Limb (tissue), 2 donors: ENCODE measurements around the gene BLM.

ENCODE experiments used
- DNase-seq, 2 donors: peaks; one replicate each; pipeline ENCODE4 v3.0.0-alpha.2; 2016; ENCODE audit errors: extremely low spot score in 2 of 2

Gene BLM

DNA sequence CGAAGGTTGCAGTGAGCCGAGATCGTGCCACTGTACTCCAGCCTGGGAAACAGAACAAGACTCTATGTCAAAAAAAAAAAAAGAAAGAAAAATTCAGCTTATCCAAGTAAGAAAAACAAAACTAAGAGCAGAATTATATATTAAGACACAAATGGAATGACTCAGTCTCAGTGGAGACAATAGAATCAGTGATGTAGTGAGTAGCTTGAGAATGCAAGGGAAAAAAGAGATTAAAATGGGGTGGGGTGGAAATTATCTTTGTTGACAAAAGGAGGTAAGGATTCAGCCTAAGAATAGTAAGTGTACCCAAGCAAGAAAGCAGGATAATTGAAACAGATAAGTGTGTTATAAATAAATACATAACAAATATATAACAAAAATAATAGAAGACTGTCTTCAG lies 70.7 kb downstream of the BLM start:
- no peak for DNase-seq

DNA sequence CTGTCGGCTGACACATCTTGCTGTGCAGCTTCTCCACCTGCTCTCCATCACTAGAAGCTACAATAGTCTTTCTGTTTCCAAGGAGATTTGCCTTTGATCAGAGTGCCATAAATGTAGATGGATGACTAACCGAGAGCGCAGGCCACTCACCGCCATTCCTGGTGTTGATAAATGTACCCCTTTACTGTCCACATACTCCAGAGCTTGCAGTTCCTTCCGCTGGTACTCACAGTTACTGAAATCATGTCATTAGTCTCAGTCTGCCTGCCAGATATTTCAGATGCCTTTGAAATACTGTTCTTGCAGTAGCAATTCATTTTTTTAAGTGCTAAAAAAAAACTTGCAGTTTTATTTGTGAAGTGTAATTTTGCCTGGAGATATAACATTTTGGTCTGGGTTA lies 72.3 kb downstream of the BLM start:
- no peak for DNase-seq

DNA sequence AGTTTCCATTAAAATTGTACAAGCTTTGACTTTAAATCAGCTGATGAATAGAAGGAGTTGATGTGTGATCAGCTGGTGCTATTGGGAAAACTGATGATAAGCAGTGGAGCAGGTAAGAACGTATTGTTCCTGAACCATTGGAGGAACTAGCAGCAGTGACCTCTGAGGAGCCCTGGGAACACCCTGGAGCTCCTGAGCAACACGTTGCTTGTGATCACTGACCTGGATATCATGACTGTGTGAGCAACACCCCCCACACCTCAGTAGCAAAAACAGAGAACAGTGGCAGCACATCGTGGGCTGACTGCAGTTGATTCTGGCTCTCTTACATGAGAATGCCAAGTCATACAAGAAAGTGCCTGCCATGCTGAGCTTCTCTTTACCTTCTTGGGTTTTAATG lies 72.9 kb downstream of the BLM start:
- DNase-seq = no peak

DNA sequence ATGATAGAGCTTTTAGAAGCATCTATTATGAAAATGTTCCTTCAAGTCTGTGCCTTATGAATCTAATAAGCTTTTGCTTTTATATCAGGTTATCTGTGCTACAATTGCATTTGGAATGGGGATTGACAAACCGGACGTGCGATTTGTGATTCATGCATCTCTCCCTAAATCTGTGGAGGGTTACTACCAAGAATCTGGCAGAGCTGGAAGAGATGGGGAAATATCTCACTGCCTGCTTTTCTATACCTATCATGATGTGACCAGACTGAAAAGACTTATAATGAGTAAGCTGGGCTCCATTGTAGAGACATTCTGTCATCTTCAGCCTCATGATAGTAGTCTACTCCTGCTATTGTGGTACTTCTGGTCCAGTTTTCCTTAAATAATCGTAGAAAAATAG lies 73.4 kb downstream of the BLM start:
- DNase-seq = no peak

DNA sequence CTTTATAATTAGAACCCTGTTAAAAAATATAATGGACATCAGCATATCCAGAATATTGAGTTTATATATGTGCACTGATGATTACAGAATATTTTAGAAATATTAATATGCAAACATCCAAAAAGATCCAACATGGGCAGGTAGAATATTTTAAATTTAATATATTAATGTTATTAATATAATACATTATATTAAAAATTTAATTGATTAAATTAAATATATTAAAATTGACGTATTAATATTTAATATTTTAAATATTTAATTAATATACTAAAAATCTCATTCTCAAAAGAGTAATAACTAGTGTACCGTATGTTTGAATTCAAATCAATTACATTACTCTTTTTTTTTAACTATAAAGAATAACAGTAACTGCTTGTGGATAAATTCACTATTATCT lies 77.4 kb downstream of the BLM start:
- DNase-seq = no peak

DNA sequence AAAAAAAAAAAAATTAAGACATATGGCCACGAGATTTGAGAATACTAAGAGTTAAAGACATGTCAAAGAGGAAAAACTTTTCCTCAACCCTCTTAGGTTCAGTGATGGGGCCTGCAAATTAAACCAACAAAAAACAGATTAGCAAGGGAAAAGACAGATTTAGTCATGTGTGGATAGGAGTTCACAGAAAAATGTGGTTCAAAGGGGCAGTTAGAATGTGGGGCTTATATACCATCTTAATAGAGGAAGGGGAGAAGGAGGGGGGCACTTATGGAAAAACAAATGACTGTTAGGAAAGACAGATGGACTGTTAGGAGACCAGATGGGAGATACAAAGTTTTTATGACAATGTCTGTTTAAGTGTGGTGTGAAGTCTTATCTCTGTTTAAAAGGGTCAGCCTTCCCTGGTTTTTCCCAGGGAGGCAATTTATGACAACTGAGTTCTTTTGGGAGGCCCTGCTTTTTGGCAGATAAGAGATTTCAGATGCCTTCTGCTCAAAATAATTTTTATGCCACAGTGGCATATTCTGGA lies 82.6 kb downstream of the BLM start:
- DNase-seq = no peak

DNA sequence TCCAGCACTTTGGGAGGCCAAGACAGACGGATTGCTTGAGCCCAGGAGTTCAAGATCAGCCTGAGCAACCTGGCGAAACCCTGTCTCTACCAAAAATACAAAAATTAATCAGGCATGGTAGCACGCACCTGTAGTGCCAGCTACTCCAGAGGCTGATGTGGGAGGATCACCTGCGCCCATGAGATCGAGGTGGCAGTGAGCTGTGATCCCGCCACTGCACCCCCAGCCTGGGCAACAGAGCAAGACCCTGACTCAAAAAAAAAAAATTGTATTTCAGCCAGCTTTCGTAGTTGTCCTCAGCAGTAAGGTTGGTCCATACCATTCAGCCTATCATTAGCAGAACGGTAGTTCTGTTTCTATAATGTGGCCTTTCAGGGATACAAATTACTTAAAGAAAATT lies 84.7 kb downstream of the BLM start:
- no peak for DNase-seq

DNA sequence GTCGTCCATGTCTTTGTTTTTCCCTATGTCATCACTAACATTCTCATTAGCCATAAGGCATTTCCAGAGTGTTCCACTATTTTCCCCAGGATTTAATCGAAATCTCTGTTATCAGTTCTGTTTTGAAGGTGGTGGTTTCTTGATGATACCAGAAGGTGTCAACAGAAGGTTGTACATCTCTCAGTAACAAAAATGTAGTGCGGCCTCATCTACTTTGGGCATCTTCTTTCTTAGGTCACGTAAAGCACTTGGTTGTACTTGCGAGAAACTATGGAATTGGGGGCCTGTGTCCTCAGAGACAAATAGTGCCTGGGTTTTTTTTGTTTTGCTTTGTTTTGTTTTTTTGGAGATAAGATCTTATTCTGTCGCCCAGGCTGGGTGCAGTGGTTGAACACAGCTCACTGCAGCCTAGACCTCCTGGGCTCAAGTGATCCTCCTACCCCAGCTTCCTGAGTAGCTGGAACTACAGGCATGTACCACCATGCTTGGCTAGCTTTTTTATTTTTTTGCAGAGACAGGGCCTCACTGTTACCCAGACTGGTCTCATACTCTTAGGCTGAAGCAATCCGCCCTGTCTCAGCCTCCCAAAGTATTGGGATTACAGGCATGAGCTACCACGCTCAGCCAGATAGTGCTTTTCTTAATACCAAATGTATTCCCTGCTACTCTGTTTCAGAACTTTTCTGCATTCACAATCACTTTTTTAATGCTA lies 90.1 kb downstream of the BLM start:
- no peak for DNase-seq

DNA sequence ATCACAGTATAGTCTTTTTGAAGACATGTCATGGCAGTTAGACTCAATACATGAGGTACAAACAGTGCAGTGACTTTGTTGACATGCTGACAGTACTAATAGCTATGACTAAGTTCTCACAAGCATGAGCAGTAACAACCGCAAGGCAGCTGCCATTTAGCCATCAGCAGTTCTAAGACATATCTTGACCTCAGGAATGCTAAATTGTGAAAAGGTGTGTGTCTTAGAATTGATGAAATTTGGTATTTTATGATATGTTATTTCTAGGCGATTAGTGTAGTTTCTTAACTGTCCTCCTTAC lies 90.6 kb downstream of the BLM start:
- no peak for DNase-seq

DNA sequence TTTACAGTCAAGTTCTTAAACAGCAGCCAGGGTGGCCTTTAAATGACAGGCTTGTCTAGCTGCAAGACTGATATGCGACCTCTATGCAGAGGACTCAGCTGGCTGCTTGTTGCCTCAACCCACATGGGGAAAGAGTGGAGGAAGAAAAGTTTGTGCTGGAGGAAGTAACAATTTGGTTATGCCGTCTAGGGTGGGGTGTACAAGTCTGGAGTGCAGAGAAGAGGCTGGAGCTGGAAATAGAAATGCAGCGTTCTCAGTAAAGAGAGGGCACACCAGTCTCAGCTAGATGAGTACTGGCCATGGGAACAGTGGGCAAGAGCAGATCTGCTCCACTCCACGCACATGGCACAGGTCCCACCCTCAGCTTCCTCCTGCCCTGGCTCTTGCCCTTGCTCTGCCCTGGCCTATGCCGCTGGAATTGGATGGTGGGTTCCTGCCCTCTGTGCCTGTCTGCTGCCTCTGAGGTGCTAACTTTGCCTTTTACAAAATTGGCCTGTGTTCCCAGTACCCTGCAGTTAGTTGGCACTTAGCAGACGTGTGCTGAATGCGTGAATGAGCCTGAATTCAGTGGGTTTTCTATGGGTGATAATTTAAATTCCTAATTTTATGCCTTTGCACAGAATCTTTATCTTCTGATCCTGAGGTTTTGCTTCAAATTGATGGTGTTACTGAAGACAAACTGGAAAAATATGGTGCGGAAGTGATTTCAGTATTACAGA lies 91.5 kb downstream of the BLM start:
- DNase-seq = no peak

DNA sequence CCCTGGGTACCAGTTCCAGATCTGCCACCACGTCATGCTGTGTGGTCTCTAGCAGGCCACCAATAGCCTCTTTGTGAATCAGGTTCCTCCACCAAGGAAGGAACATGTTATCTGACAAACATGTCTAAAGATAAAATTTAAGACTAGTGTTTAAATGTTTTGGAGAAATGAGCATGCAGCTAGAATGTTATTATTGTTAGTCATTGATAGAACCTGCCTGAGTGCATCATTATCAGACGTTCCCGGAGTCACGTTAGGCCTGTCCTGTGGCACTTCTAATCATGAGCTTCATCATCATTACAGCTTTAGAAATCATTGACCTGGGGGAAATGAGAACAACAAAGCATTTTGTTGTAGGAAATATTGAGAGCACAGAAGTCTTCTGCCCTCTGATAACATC lies 92.4 kb downstream of the BLM start:
- DNase-seq = no peak

DNA sequence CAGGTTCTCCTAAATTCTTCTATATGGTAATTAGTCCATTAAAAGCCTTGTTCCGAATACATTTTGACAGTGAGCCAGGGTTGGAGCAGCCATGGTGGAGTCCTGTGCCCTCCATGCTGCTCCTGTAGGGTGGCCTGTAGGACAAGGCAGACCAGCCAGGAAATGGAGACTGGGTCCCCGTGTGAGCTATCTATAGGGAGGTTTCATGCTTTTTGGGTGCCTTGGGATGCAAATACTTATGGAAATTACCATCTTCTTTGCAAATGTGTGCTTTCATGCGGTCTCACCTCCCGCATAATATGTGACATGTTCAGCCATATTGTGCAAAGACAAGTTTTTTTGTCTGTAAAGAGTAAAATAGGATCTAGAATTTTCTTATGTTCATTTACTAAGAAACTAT lies 93.2 kb downstream of the BLM start:
- no peak for DNase-seq

DNA sequence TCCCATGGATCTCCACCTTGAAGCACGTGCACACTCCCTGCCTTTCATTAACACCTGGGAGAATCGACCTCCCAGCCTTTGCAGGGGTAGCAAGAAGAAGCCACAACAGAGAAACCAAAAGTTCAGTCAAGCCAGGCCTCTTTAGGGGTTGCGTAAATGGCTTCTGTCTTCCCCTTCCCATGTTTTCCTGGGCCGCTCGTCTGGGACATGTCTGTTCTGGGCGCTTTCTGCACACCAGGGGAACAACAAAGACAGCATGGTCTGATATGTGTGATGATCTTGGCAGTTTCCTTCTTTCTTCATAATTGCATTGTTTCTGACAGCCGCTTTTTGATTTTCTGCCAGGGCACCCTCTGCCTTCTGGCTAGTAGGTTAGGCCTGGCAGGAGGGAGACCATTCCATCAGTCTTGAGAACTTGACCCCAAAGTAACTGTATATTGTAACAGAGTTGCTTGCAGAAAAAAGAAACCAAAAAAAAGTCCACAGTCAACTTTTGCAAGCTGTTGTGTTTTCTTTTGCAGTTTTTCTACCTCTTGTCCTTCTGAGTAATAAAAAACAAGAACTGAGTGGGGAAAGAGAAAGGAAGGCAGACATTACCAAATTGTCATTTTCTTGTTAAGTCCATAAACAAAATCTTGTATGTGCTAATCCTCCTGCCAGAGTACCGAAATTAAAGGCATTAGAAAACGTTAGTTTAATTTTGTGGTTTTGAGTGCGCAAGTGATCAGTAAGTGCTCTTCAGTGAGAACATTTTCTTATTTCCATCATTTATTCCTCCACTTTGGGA lies 95.2 kb downstream of the BLM start:
- no peak for DNase-seq

DNA sequence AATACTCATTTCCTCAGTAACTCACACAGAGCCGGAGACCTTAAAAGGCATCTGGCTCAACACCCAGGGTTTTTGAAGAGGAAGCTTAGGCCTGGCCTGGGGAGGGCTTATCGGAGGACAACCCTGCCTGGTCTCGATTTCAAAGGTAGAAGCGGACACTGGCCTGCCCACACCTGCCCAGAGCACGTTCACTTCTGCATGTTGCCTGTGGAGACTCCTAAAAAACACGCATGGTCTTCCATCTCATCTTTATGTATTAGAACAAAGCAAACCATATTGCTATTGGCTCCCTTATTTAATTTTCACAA lies 95.8 kb downstream of the BLM start:
- DNase-seq = no peak

DNA sequence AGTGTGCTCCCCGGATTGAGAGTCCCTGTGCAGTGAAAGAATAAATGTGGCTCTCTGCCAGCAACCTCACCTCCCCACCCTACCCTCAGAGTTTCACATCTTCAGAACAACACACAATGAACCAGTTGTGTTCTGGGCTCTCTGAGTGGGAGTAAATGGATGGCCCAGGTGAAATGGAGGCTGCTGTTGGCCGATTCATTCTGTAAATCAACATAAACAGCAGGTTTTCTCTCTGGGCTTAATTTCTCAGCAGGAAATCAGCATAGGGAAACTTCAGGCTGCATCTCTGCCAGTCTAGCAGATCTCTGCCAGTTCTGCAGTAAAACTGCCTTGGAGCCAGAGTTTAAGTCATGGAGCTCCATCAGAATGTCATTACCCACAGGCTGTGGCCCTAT lies 96.6 kb downstream of the BLM start:
- no peak for DNase-seq

DNA sequence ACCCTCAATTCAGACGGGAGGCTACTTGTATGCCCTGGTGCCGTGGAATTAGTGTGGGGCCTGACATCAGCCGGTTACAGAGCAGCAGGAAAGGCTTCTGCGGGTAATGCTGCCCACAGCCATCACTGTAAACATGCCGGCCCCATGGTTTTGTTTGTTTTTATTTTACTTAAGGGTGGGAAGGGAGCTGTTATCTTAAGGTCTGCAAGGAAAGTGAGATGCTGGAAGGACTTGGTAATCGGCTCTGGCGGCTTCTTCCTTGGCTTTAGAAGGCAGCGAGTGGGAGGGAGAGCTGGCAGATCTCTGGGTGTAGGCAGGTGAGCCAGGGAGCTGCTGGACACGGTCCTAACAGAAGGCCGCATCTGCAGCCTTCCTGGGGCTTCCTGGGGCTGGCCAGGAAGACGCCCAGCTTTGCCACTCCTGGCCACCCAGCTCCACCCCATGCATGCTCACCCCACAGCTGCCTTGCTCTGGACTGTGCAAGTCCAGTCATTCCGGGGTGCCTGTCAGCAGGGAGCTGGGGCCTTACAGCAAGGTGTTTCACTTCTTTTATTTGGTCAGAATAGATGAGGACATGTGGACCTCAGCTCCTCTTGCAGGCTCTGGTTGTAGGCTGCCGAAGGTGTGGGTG lies 97.2 kb downstream of the BLM start:
- DNase-seq = no peak

DNA sequence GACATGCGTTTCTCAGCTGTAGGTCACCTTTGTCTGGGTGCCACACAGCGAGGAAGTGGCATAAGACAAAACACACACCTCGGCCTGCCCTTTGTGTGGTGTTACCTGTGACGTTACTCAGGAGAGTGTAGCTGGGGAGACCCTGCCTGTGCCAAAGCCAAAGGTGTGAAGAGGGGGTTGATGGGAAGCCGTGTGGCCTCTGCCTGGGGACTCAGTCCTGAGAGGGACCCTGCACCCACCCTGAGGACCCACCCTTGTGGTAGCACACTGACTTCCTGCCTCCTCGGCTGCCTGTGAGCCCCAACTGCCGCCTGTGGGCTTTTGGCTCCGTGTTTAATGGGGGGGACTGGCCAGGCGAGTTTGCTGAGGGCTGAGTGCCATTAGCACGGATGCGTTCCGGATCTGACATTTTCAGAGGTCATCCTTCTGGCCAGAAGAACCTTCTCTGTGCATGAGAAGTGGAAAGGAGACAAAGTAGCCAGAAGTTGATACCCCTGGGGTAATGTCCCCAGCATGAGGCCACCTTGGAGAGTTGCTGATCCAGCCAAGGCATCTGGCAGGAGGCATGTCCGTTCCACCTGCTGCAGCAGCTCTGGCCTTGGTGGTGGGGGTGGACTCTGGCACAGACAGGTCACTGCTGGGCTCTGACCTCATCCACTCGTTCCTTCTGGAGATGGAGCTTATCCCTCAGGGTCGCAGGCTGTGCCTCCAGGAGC lies 99.4 kb downstream of the BLM start:
- no peak for DNase-seq

DNA sequence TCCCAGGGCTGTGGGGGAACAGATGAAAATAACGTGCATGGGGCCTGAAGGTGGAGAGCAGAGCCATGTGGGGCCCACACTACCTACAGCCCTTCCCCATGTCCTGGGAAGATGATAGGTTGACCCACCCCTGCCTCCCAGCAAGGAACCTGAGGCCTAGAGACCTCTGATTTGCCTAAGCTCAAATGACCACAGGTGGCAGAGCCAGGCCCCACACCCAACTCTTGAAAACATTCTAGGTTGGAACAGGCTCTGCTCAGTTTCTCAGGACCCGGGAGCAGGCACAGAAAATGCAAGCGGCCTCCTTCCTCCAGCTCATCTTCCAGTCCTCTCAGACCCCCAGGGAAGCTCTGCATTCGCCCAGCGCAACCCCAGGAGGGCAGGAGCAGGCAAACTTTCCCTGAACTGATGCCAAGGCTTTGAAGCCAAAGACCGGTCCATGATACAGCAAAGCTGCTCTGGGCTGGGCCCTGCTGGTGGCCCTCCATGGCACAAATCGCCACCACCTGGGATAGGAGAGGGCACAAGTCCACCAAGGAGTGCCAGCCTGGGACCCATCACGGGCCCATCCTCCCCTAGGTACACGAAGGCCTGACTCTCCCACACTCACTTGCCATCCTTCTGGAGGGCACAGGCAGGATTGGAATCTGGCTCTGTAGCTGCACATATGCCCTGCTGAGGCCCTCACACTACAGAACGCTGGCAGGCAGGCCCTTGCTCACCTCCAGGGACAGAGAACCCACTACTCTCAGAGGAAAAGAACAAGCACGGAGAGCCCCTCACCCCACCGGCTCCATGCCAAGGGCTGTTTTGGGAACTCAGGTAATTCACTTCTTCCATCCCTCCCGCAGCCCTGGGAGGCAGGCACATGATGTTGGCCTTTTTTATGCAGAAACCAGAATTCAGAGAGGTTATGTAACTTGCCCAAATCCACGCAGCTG lies 100.2 kb downstream of the BLM start:
- no peak for DNase-seq

DNA sequence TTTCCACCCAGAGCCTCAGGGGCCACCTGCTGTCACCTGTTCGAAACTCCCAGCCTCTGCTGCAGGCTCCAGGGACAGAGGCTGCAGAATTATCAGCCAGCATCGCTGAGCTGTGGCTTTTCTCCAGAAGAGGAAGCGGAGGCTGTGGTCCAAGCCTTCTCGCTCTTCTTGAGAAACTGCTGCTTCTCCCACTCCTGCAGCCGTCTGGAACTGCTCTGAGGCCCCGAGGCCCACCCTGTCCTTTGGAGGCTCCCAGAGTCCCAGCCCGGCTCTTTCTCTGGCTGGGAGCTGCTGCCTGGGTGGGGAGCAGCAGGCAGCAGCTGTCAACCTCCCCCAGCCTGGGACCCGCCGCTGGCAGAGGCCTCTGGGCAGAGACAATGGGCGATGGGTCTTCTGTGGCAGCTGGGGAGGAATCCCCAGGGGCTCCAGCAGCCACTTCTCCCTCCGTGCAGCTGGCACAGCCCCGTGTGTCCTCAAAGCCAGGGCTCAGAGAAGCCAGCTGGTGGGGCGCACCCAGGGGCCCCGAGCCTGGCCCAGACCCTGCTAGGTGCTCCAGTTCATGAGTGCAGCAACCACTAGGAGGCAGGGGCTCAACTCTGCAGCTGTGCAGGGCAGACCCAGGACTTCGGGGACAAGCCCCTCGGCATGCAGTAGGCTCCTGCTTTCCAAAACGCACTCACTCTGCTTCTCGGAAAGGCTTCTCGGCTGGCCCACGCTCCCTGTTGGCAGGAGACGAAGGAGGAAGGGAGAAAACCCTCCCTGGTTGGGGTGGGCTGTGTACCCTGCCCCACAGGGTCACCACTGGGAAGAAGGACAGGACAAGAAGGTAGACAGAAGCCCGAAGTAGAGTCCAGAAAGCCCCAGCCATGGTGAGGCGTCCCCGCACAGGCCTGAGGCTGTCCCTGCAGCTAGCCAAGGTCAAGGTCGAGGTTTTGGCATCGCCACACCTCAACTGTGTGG lies 101.4 kb downstream of the BLM start:
- no peak for DNase-seq
